Keratinocyte (primary cell): ENCODE measurements around the gene MYO10. TPM values are rescaled to one million over a fixed set of nuclear protein-coding genes. Genes with fewer than 3 reads are reported as not detected.

ENCODE experiments used
- DNase-seq: peaks from one replicate; pipeline ENCODE4 v3.0.0-alpha.2; 2011; ENCODE audit warnings: low read depth, missing footprints, low spot score
- FAIRE-seq: peaks from 2 replicates; lab custom pipeline; 2011; peaks lifted over from hg19 to GRCh38; lab: Jason Lieb, UNC
- H2AFZ ChIP-seq: 2 replicates; pipeline ENCODE4 v1.6.0; 2012; ENCODE audit warnings: low read length, control low read depth, inconsistent platforms; ENCODE audit not compliant: control insufficient read depth
- H3K27ac ChIP-seq: 2 replicates; pipeline ENCODE4 v1.5.1; 2011; ENCODE audit warnings: low read length; ENCODE audit not compliant: control insufficient read depth, insufficient read depth
- H3K27me3 ChIP-seq: 3 replicates; pipeline ENCODE4 v1.6.0; 2011; ENCODE audit warnings: low read length; ENCODE audit not compliant: control insufficient read depth, insufficient read depth; ENCODE audit errors: extremely low read depth
- H3K36me3 ChIP-seq, 2 experiments: 2 replicates in 1 of 2; 3 replicates in 1 of 2; pipeline ENCODE4 v1.5.1; 2011; ENCODE audit warnings: low read length in 2 of 2, mild to moderate bottlenecking in 1 of 2; ENCODE audit not compliant: control insufficient read depth in 2 of 2, insufficient read depth in 2 of 2; ENCODE audit errors: extremely low read depth in 1 of 2
- H3K4me1 ChIP-seq: 3 replicates; pipeline ENCODE4 v1.5.1; 2011; ENCODE audit warnings: low read length; ENCODE audit not compliant: control insufficient read depth, insufficient read depth; ENCODE audit errors: extremely low read depth
- H3K4me2 ChIP-seq: 3 replicates; pipeline ENCODE4 v1.6.0; 2011; ENCODE audit warnings: low read depth, low read length; ENCODE audit not compliant: control insufficient read depth, insufficient read depth; ENCODE audit errors: extremely low read depth
- H3K4me3 ChIP-seq, 3 experiments: fragments of 200-600 bp in 1 of 3; sonication (generic) in 1 of 3; 2 replicates in 2 of 3; 3 replicates in 1 of 3; pipeline ENCODE4 v1.5.1; 2011 to 2016; ENCODE audit warnings: low read length in 3 of 3, mild to moderate bottlenecking in 3 of 3, control low read depth in 2 of 3, inconsistent platforms in 1 of 3, low read depth in 1 of 3, mixed read lengths in 1 of 3, mixed run types in 1 of 3, moderate library complexity in 1 of 3; ENCODE audit not compliant: control insufficient read depth in 2 of 3, insufficient read depth in 2 of 3; ENCODE audit errors: extremely low read depth in 1 of 3
- H3K79me2 ChIP-seq: 2 replicates; pipeline ENCODE4 v1.6.0; 2012; ENCODE audit warnings: low read length; ENCODE audit not compliant: control insufficient read depth, insufficient read depth
- H3K9ac ChIP-seq: 3 replicates; pipeline ENCODE4 v1.6.0; 2011; ENCODE audit warnings: low read length; ENCODE audit not compliant: control insufficient read depth, insufficient read depth; ENCODE audit errors: extremely low read depth
- H3K9me1 ChIP-seq: 3 replicates; pipeline ENCODE4 v1.6.0; 2011; ENCODE audit warnings: low read length; ENCODE audit not compliant: control insufficient read depth, insufficient read depth; ENCODE audit errors: extremely low read depth
- H3K9me3 ChIP-seq: 2 replicates; pipeline ENCODE4 v1.5.1; 2012; ENCODE audit warnings: low read depth, low read length; ENCODE audit not compliant: control insufficient read depth
- H4K20me1 ChIP-seq: 3 replicates; pipeline ENCODE4 v1.6.0; 2011; ENCODE audit warnings: low read length; ENCODE audit not compliant: control insufficient read depth, insufficient read depth; ENCODE audit errors: extremely low read depth
- EZH2 ChIP-seq: IDR thresholded peaks from one replicate; pipeline ENCODE4 v1.6.1; 2012; ENCODE audit warnings: inconsistent platforms, mild to moderate bottlenecking, low read length, moderate library complexity
- dilution Hi-C: fragments of 300-500 bp; cut with MboI; formaldehyde crosslinking; loops from one replicate; pipeline ENCODE4 v1.7.0; 2020; ENCODE audit warnings: low sequenced_read_pairs; ENCODE audit not compliant: extremely low pct_ligation_motif_present
- polyA plus RNA-seq, 5 experiments: library from polyadenylated mRNA; depleted of rRNA in 3 of 5; stranded (reverse) in 3 of 5; stranded (forward) in 1 of 5; unstranded in 1 of 5; fragments of >200 nt; gene quantifications; 1 replicate in 1 of 5; 2 replicates in 3 of 5; 3 replicates in 1 of 5; pipeline versions ENCODE4 v1.2.1 to v1.2.3, GENCODE V29; 2011 to 2012; ENCODE audit warnings: missing spikeins in 2 of 5, low read depth in 1 of 5, low replicate concordance in 1 of 5
- TF ChIP-seq, protein P1 (sequence below), 3 experiments: IDR thresholded peaks in 1 of 3; conservative IDR thresholded peaks in 1 of 3; optimal IDR thresholded peaks in 1 of 3; 2 replicates in 2 of 3; 3 replicates in 1 of 3; pipeline versions ENCODE3 to v1.5.1; 2011; ENCODE audit warnings: low read length in 3 of 3, mild to moderate bottlenecking in 3 of 3, moderate library complexity in 2 of 3, control low read depth in 1 of 3, inconsistent platforms in 1 of 3; ENCODE audit not compliant: insufficient read depth in 2 of 3; ENCODE audit errors: extremely low read depth in 1 of 3

MYO10 gene
- polyA plus RNA-seq, 1 donor (not counting 4 experiments of a cell fraction or from before 2014, with no cell fraction given), result 22.0 TPM

DNA sequence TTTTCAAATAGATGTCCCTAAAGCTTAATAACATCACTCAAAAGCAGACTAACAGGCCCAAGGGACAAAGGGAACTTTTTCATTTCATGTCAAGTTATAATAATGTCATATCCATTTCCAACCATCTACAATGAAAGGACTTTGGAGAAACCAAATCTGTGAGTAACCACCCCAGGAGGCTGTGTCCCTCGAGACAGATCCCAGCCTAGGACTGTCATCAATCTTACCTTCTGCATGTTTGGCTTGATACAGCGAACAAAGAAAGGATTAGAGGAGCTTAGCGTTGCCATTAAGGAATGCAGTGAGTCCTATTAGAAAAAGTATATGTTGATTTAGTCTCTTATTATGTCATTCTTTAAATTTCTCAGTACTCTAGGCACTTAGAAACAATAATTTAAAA, 181.5 kb downstream of the MYO10 start:
- H2AFZ ChIP-seq, result no peak overlapping the region
- H3K79me2 ChIP-seq, result no peaks in the 10 kb centered on the region
- H3K27me3 ChIP-seq, result no peaks in the 10 kb centered on the region
- no peaks in the 10 kb centered on the region for H3K4me1 ChIP-seq
- no peak overlapping the region for H3K27ac ChIP-seq
- H3K4me2 ChIP-seq, result no peak overlapping the region
- no peaks in the 10 kb centered on the region for H4K20me1 ChIP-seq
- no peak for DNase-seq
- no peaks in the 10 kb centered on the region for H3K9me3 ChIP-seq
- no peak overlapping the region for H3K4me3 ChIP-seq
- H3K9me1 ChIP-seq, result no peaks in the 10 kb centered on the region
- FAIRE-seq, result no peak
- peaks cover 12 to 23% of the 10 kb centered on the region in 2 experiments for H3K36me3 ChIP-seq
- TF ChIP-seq, protein P1, sequence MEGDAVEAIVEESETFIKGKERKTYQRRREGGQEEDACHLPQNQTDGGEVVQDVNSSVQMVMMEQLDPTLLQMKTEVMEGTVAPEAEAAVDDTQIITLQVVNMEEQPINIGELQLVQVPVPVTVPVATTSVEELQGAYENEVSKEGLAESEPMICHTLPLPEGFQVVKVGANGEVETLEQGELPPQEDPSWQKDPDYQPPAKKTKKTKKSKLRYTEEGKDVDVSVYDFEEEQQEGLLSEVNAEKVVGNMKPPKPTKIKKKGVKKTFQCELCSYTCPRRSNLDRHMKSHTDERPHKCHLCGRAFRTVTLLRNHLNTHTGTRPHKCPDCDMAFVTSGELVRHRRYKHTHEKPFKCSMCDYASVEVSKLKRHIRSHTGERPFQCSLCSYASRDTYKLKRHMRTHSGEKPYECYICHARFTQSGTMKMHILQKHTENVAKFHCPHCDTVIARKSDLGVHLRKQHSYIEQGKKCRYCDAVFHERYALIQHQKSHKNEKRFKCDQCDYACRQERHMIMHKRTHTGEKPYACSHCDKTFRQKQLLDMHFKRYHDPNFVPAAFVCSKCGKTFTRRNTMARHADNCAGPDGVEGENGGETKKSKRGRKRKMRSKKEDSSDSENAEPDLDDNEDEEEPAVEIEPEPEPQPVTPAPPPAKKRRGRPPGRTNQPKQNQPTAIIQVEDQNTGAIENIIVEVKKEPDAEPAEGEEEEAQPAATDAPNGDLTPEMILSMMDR (optimal IDR thresholded peaks at IDR 0.05 in 1 of 3, IDR thresholded peaks at IDR 0.05 in 1 of 3, conservative IDR thresholded peaks at IDR 0.05 in 1 of 3; ENCODE audit: extremely low read depth in 1 of 3, insufficient read depth in 2 of 3, low read length in 3 of 3), result no peak
- no peak for TF ChIP-seq EZH2
- dilution Hi-C loops, result no loop called here
- no peak overlapping the region for H3K9ac ChIP-seq

DNA sequence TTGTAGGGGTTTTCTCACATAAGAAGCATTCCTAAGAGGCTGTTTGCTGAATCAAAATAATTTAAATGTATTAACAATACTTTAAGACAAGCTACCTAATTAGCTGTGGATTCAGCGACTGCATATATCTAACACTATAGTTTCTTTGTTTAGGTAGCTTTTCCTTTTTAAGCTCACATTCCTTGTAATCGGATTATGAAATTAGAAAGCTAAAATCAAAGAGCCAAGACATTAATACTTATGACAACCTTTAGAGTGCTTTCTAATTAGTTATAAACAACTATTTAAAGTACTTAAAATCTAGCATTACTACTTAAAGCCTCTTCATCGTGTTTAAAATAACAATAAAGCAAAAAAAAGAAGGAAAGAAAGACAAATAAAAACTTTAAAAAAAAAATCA, 182.0 kb downstream of the MYO10 start:
- dilution Hi-C loops, result no loop called here
- no peak overlapping the region for H3K4me3 ChIP-seq
- no peaks in the 10 kb centered on the region for H3K4me1 ChIP-seq
- no peak overlapping the region for H2AFZ ChIP-seq
- no peak overlapping the region for H3K9ac ChIP-seq
- H3K27me3 ChIP-seq, result no peaks in the 10 kb centered on the region
- no peaks in the 10 kb centered on the region for H3K9me3 ChIP-seq
- no peak for FAIRE-seq
- no peaks in the 10 kb centered on the region for H4K20me1 ChIP-seq
- DNase-seq, result no peak
- H3K9me1 ChIP-seq, result no peaks in the 10 kb centered on the region
- peaks cover 10 to 22% of the 10 kb centered on the region in 2 experiments for H3K36me3 ChIP-seq
- H3K27ac ChIP-seq, result no peak overlapping the region
- TF ChIP-seq, protein P1 (optimal IDR thresholded peaks at IDR 0.05 in 1 of 3, IDR thresholded peaks at IDR 0.05 in 1 of 3, conservative IDR thresholded peaks at IDR 0.05 in 1 of 3; ENCODE audit: extremely low read depth in 1 of 3, insufficient read depth in 2 of 3, low read length in 3 of 3), result no peak
- TF ChIP-seq EZH2, result no peak
- no peaks in the 10 kb centered on the region for H3K79me2 ChIP-seq
- no peak overlapping the region for H3K4me2 ChIP-seq
